ENCODE measurements around the gene ATG4A.

The ATG4A gene

GRCh38 chrX:108159028-108159670 lies 67.6 kb downstream of the ATG4A start:
- Histone ChIP-seq H3K9ac (no peak overlapping the region), H3K4me2 (no peak overlapping the region)

GRCh38 chrX:108160309-108160708 lies 68.7 kb downstream of the ATG4A start:
- no peak for TF ChIP-seq Cebpa-rat (IDR thresholded peaks at IDR 0.05)
- peaks cover 73 to 100% (median 95%) of the 10 kb centered on the region in 11 experiments for H3K27me3 ChIP-seq
- no peak overlapping the region for H3K27ac ChIP-seq
- H3K4me1 ChIP-seq, result no peaks in the 10 kb centered on the region
- no peak overlapping the region for H3K4me2 ChIP-seq
- no peaks in the 10 kb centered on the region for H3K36me3 ChIP-seq
- H4K20me1 ChIP-seq, result peaks cover 0 to 15% (median 0%) of the 10 kb centered on the region in 11 experiments; a peak in 6 of 22 replicates
- H3K9me3 ChIP-seq (replicated peaks in 1 of 11), result peaks cover 0 to 6% (median 0%) of the 10 kb centered on the region in 11 experiments; a peak in 1 of 22 replicates
- no peak overlapping the region for H3K4me3 ChIP-seq
- no peak overlapping the region for H3K9ac ChIP-seq

More at GRCh38 chrX:108159028-108159670, 67.6 kb downstream of the ATG4A start:
- H3K9me3 ChIP-seq (replicated peaks in 1 of 11), result peaks cover 0 to 6% (median 0%) of the 10 kb centered on the region in 11 experiments; a peak in 1 of 22 replicates
- peaks cover 79 to 100% (median 98%) of the 10 kb centered on the region in 11 experiments for H3K27me3 ChIP-seq
- no peak overlapping the region for H3K4me3 ChIP-seq
- H3K27ac ChIP-seq, result no peak overlapping the region
- peaks cover 0 to 15% (median 0%) of the 10 kb centered on the region in 11 experiments; a peak in 6 of 22 replicates for H4K20me1 ChIP-seq
- H3K36me3 ChIP-seq, result no peaks in the 10 kb centered on the region; a peak in 1 of 22 replicates
- H3K4me1 ChIP-seq, result no peaks in the 10 kb centered on the region
- no peak for TF ChIP-seq Cebpa-rat (IDR thresholded peaks at IDR 0.05)

- no peaks in the 10 kb centered on the region for H3K36me3 ChIP-seq
- H3K4me3 ChIP-seq, result no peak overlapping the region
- no peak overlapping the region; a peak in 1 of 22 replicates for H3K4me2 ChIP-seq
- H3K27ac ChIP-seq, result no peak overlapping the region
- H3K4me1 ChIP-seq, result no peaks in the 10 kb centered on the region
- H4K20me1 ChIP-seq, result peaks cover 0 to 15% (median 0%) of the 10 kb centered on the region in 11 experiments; a peak in 6 of 22 replicates
- peaks cover 67 to 99% (median 88%) of the 10 kb centered on the region in 11 experiments for H3K27me3 ChIP-seq
- peaks cover 0 to 6% (median 0%) of the 10 kb centered on the region in 11 experiments; a peak in 1 of 22 replicates for H3K9me3 ChIP-seq (replicated peaks in 1 of 11)
- H3K9ac ChIP-seq, result no peak overlapping the region
- TF ChIP-seq Cebpa-rat (IDR thresholded peaks at IDR 0.05), result no peak
Observed at GRCh38 chrX:108162265-108162664, 70.7 kb downstream of the ATG4A start.

- no peaks in the 10 kb centered on the region for H3K4me1 ChIP-seq
- H3K4me2 ChIP-seq, result no peak overlapping the region
- no peak overlapping the region for H3K27ac ChIP-seq
- no peak for TF ChIP-seq Cebpa-rat (IDR thresholded peaks at IDR 0.05)
- H3K27me3 ChIP-seq, result peaks cover 67 to 99% (median 88%) of the 10 kb centered on the region in 11 experiments
- peaks cover 0 to 6% (median 0%) of the 10 kb centered on the region in 11 experiments; a peak in 1 of 22 replicates for H3K9me3 ChIP-seq (replicated peaks in 1 of 11)
- H3K9ac ChIP-seq, result no peak overlapping the region
- H4K20me1 ChIP-seq, result peaks cover 0 to 12% (median 0%) of the 10 kb centered on the region in 11 experiments; a peak in 2 of 22 replicates
- no peak overlapping the region for H3K4me3 ChIP-seq
- no peaks in the 10 kb centered on the region for H3K36me3 ChIP-seq
Observed at GRCh38 chrX:108163333-108164082, 71.9 kb downstream of the ATG4A start.

- H3K4me3 ChIP-seq, result no peak overlapping the region
- peaks cover 66 to 99% (median 88%) of the 10 kb centered on the region in 11 experiments for H3K27me3 ChIP-seq
- no peak for TF ChIP-seq Cebpa-rat (IDR thresholded peaks at IDR 0.05)
- no peak overlapping the region for H3K27ac ChIP-seq
- no peaks in the 10 kb centered on the region for H4K20me1 ChIP-seq
- no peak overlapping the region for H3K4me2 ChIP-seq
- peaks cover 0 to 13% (median 0%) of the 10 kb centered on the region in 11 experiments; a peak in 3 of 22 replicates for H3K9me3 ChIP-seq (replicated peaks in 1 of 11)
- no peaks in the 10 kb centered on the region for H3K4me1 ChIP-seq
- no peaks in the 10 kb centered on the region for H3K36me3 ChIP-seq
- H3K9ac ChIP-seq, result no peak overlapping the region
Observed at GRCh38 chrX:108165383-108166111, 74.0 kb downstream of the ATG4A start.

- peaks cover 65 to 99% (median 89%) of the 10 kb centered on the region in 11 experiments for H3K27me3 ChIP-seq
- no peak overlapping the region for H3K4me2 ChIP-seq
- H3K27ac ChIP-seq, result no peak overlapping the region
Observed at GRCh38 chrX:108167211-108167872, 75.8 kb downstream of the ATG4A start.

GRCh38 chrX:108168961-108169740 lies 77.6 kb downstream of the ATG4A start:
- no peak overlapping the region for H3K4me3 ChIP-seq
- no peaks in the 10 kb centered on the region for H3K36me3 ChIP-seq
- no peak overlapping the region for H3K4me2 ChIP-seq
- no peak overlapping the region for H3K27ac ChIP-seq
- TF ChIP-seq Cebpa-rat (IDR thresholded peaks at IDR 0.05), result no peak
- H3K9ac ChIP-seq, result no peak overlapping the region
- H3K27me3 ChIP-seq, result peaks cover 78 to 99% (median 92%) of the 10 kb centered on the region in 11 experiments
- no peaks in the 10 kb centered on the region; a peak in 1 of 22 replicates for H4K20me1 ChIP-seq
- peaks cover 0 to 9% (median 0%) of the 10 kb centered on the region in 11 experiments; a peak in 2 of 22 replicates for H3K9me3 ChIP-seq (replicated peaks in 1 of 11)
- no peaks in the 10 kb centered on the region for H3K4me1 ChIP-seq

More at GRCh38 chrX:108167211-108167872, 75.8 kb downstream of the ATG4A start:
- H3K36me3 ChIP-seq, result no peaks in the 10 kb centered on the region
- H3K4me3 ChIP-seq, result no peak overlapping the region
- no peaks in the 10 kb centered on the region for H4K20me1 ChIP-seq
- no peaks in the 10 kb centered on the region for H3K4me1 ChIP-seq
- no peak for TF ChIP-seq Cebpa-rat (IDR thresholded peaks at IDR 0.05)
- H3K9ac ChIP-seq, result no peak overlapping the region
- H3K9me3 ChIP-seq (replicated peaks in 1 of 11), result peaks cover 0 to 14% (median 0%) of the 10 kb centered on the region in 11 experiments; a peak in 3 of 22 replicates

- Histone ChIP-seq H4K20me1 (peaks cover 0 to 5% (median 0%) of the 10 kb centered on the region in 11 experiments; a peak in 1 of 22 replicates), H3K9ac (no peak overlapping the region), H3K27me3 (peaks cover 80 to 100% (median 92%) of the 10 kb centered on the region in 11 experiments), H3K27ac (no peak overlapping the region), H3K9me3 (replicated peaks in 1 of 11) (peaks cover 0 to 9% (median 0%) of the 10 kb centered on the region in 11 experiments; a peak in 2 of 22 replicates), H3K4me3 (no peak overlapping the region), H3K36me3 (no peaks in the 10 kb centered on the region), H3K4me1 (no peaks in the 10 kb centered on the region), H3K4me2 (no peak overlapping the region)
- no peak for TF ChIP-seq Cebpa-rat (IDR thresholded peaks at IDR 0.05)
Observed at GRCh38 chrX:108169768-108170167, 78.2 kb downstream of the ATG4A start.

Data from BLaER1 treated with 17β-estradiol and CSF1 and Interleukin-3, amounts not matched to agents 10 nM and 100 nM (cell line).